IPS-18a (cell line): ENCODE results near the gene CHTF18.

Experiments
- H3K27ac ChIP-seq: one replicate; pipeline ENCODE4 v1.5.1; 2013; ENCODE audit warnings: low read length
- H3K27me3 ChIP-seq: one replicate; pipeline ENCODE4 v1.6.1; 2013; ENCODE audit warnings: mild to moderate bottlenecking, low read length; ENCODE audit not compliant: control insufficient read depth, insufficient read depth
- H3K36me3 ChIP-seq: one replicate; pipeline ENCODE4 v1.6.1; 2013; ENCODE audit warnings: low read depth, low read length; ENCODE audit not compliant: control insufficient read depth
- H3K4me1 ChIP-seq: one replicate; pipeline ENCODE4 v1.6.1; 2013; ENCODE audit warnings: low read depth, low read length; ENCODE audit not compliant: control insufficient read depth
- H3K4me3 ChIP-seq: one replicate; pipeline ENCODE4 v1.5.1; 2013; ENCODE audit warnings: low read length
- H3K9ac ChIP-seq: one replicate; pipeline ENCODE4 v1.6.1; 2013; ENCODE audit warnings: mild to moderate bottlenecking, low read length, moderate library complexity
- H3K9me3 ChIP-seq: one replicate; pipeline ENCODE4 v1.6.1; 2013; ENCODE audit warnings: low read depth, low read length; ENCODE audit not compliant: control insufficient read depth

Gene CHTF18

GRCh38 chr16:804193-805048, 16.0 kb downstream of the CHTF18 start:
- peaks cover 50% of the 10 kb centered on the region for H3K27me3 ChIP-seq
- H3K36me3 ChIP-seq, result no peaks in the 10 kb centered on the region
- no peaks in the 10 kb centered on the region for H3K9me3 ChIP-seq
- no peaks in the 10 kb centered on the region for H3K4me1 ChIP-seq
- no peak overlapping the region for H3K4me3 ChIP-seq
- no peak overlapping the region for H3K9ac ChIP-seq
- H3K27ac ChIP-seq, result no peak overlapping the region

- no peaks in the 10 kb centered on the region for H3K36me3 ChIP-seq
- H3K27ac ChIP-seq, result no peak overlapping the region
- H3K9ac ChIP-seq, result no peak overlapping the region
- no peaks in the 10 kb centered on the region for H3K4me1 ChIP-seq
- no peaks in the 10 kb centered on the region for H3K9me3 ChIP-seq
- peaks cover 49% of the 10 kb centered on the region for H3K27me3 ChIP-seq
- H3K4me3 ChIP-seq, result no peak overlapping the region
Measured at GRCh38 chr16:805474-805873, 17.1 kb downstream of the CHTF18 start.

- peaks cover 28% of the 10 kb centered on the region for H3K27me3 ChIP-seq
- no peak overlapping the region for H3K27ac ChIP-seq
- H3K4me1 ChIP-seq, result no peaks in the 10 kb centered on the region
- H3K9ac ChIP-seq, result peak overlapping the region; percentile 62
- H3K4me3 ChIP-seq, result peak overlapping the region; percentile 94
- H3K9me3 ChIP-seq, result no peaks in the 10 kb centered on the region
- H3K36me3 ChIP-seq, result no peaks in the 10 kb centered on the region
Measured at GRCh38 chr16:807347-808084, 19.1 kb downstream of the CHTF18 start.

- Histone ChIP-seq H3K4me3 (peak overlapping the region; percentile 94), H3K27ac (no peak overlapping the region), H3K36me3 (no peaks in the 10 kb centered on the region), H3K27me3 (peaks cover 28% of the 10 kb centered on the region), H3K4me1 (no peaks in the 10 kb centered on the region), H3K9ac (peak overlapping the region; percentile 59), H3K9me3 (no peaks in the 10 kb centered on the region)
Measured at GRCh38 chr16:808085-808386, 19.6 kb downstream of the CHTF18 start.

- no peaks in the 10 kb centered on the region for H3K9me3 ChIP-seq
- peaks cover 15% of the 10 kb centered on the region for H3K27me3 ChIP-seq
- H3K27ac ChIP-seq, result no peak overlapping the region
- peak overlapping the region; percentile 52 for H3K4me3 ChIP-seq
- H3K36me3 ChIP-seq, result no peaks in the 10 kb centered on the region
- H3K9ac ChIP-seq, result no peak overlapping the region
- H3K4me1 ChIP-seq, result peaks cover 3% of the 10 kb centered on the region
Measured at GRCh38 chr16:813204-813915, 24.9 kb downstream of the CHTF18 start.

GRCh38 chr16:813916-814412, 25.5 kb downstream of the CHTF18 start:
- no peaks in the 10 kb centered on the region for H3K36me3 ChIP-seq
- H3K9ac ChIP-seq, result no peak overlapping the region
- H3K9me3 ChIP-seq, result no peaks in the 10 kb centered on the region
- peak overlapping the region; percentile 25 for H3K4me3 ChIP-seq
- H3K27ac ChIP-seq, result no peak overlapping the region
- H3K27me3 ChIP-seq, result peaks cover 15% of the 10 kb centered on the region
- H3K4me1 ChIP-seq, result peaks cover 3% of the 10 kb centered on the region

- Histone ChIP-seq H3K4me1 (peaks cover 3% of the 10 kb centered on the region), H3K9ac (no peak overlapping the region), H3K9me3 (no peaks in the 10 kb centered on the region), H3K36me3 (no peaks in the 10 kb centered on the region), H3K27ac (no peak overlapping the region), H3K4me3 (no peak overlapping the region), H3K27me3 (peaks cover 15% of the 10 kb centered on the region)
Measured at GRCh38 chr16:814974-815373, 26.6 kb downstream of the CHTF18 start.

- Histone ChIP-seq H3K4me3 (no peak overlapping the region), H3K36me3 (no peaks in the 10 kb centered on the region), H3K4me1 (peaks cover 3% of the 10 kb centered on the region), H3K9me3 (no peaks in the 10 kb centered on the region), H3K27me3 (peaks cover 15% of the 10 kb centered on the region), H3K27ac (no peak overlapping the region), H3K9ac (no peak overlapping the region)
Measured at GRCh38 chr16:815861-816260, 27.4 kb downstream of the CHTF18 start.

GRCh38 chr16:817001-817906, 28.8 kb downstream of the CHTF18 start:
- Histone ChIP-seq H3K9me3 (no peaks in the 10 kb centered on the region), H3K36me3 (no peaks in the 10 kb centered on the region), H3K9ac (no peak overlapping the region), H3K27me3 (peaks cover 15% of the 10 kb centered on the region), H3K27ac (no peak overlapping the region), H3K4me3 (no peak overlapping the region), H3K4me1 (peaks cover 3% of the 10 kb centered on the region)

- peaks cover 3% of the 10 kb centered on the region for H3K4me1 ChIP-seq
- H3K27ac ChIP-seq, result no peak overlapping the region
- no peak overlapping the region for H3K9ac ChIP-seq
- no peak overlapping the region for H3K4me3 ChIP-seq
- no peaks in the 10 kb centered on the region for H3K36me3 ChIP-seq
- H3K9me3 ChIP-seq, result no peaks in the 10 kb centered on the region
- H3K27me3 ChIP-seq, result peaks cover 9% of the 10 kb centered on the region
Measured at GRCh38 chr16:818132-818531, 29.7 kb downstream of the CHTF18 start.

- peaks cover 5% of the 10 kb centered on the region for H3K27me3 ChIP-seq
- H3K4me1 ChIP-seq, result peaks cover 3% of the 10 kb centered on the region
- no peak overlapping the region for H3K9ac ChIP-seq
- no peak overlapping the region for H3K4me3 ChIP-seq
- no peak overlapping the region for H3K27ac ChIP-seq
- no peaks in the 10 kb centered on the region for H3K36me3 ChIP-seq
- H3K9me3 ChIP-seq, result no peaks in the 10 kb centered on the region
Measured at GRCh38 chr16:818592-818991, 30.2 kb downstream of the CHTF18 start.
